Measurements from ENCODE around the gene KDELR3.

DNA sequence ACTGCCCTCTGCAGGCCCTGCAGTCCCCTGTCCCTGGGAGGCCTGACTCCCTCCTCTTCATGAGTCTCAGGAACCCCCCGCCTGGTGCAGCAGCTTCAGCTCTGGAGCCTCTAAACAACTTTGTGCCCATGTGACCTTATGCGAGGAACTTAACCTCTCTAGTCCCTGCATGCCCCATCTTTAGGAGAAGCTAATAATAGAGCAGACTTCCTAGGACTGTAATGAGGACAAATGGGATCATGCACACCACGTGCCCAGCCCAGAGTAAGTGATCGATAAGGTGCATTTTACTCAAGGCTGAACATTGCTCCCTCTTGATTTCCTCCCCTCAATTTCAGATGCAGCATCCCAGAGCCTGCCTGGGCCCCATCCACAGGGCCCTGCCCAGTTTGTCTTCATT, 31.9 kb upstream of the KDELR3 start:
- TF ChIP-seq CTCF (conservative IDR thresholded peaks at IDR 0.05; ENCODE audit: low read length) (no peak), EZH2phosphoT487 (IDR thresholded peaks at IDR 0.05; ENCODE audit: borderline replicate concordance, low read depth, low read length) (no peak)

Data from OCI-LY7 (cell line).